ENCODE data around the gene GATA5.

GATA5 gene

GRCh38 chr20:62488470-62488869, 12.7 kb upstream of the GATA5 start:
- no peak overlapping the region for H3K4me3 ChIP-seq (ENCODE audit: low read depth, low read length)
- no peak for DNase-seq (ENCODE audit: low read depth)
- no peak for TF ChIP-seq CTCF (IDR thresholded peaks at IDR 0.05; ENCODE audit: control insufficient read depth, extremely low read depth, insufficient read depth)

GRCh38 chr20:62487561-62488354, 12.0 kb upstream of the GATA5 start:
- DNase-seq (ENCODE audit: low read depth), result no peak
- no peak overlapping the region for H3K4me3 ChIP-seq (ENCODE audit: low read depth, low read length)
- no peak for TF ChIP-seq CTCF (IDR thresholded peaks at IDR 0.05; ENCODE audit: control insufficient read depth, extremely low read depth, insufficient read depth)

- H3K4me3 ChIP-seq (ENCODE audit: low read depth, low read length), result no peak overlapping the region
- DNase-seq (ENCODE audit: low read depth), result no peak
- TF ChIP-seq CTCF (IDR thresholded peaks at IDR 0.05; ENCODE audit: control insufficient read depth, extremely low read depth, insufficient read depth), result no peak
Observed at GRCh38 chr20:62487118-62487517, 11.3 kb upstream of the GATA5 start.

DNA sequence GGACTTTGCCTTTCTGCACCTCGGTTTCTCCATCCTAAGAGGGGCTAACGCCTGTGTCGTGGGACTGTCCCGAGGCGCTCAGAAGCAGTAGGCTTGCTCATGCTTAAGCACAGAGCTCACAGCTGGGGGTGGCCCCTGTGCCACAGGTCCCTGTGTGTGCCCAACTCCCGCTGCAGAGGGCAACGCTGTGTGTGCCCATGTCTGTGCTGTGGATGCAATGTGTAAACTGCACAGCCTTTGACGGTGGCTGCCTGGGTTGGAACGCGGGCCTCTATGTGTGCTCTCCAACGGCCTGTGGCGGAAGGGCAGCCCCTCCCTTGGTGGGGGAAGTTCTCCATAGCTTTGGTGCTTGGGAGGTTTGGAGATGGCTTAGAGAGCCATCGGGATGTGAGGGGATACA, 10.7 kb upstream of the GATA5 start:
- TF ChIP-seq CTCF (IDR thresholded peaks at IDR 0.05; ENCODE audit: control insufficient read depth, extremely low read depth, insufficient read depth), result no peak
- DNase-seq (ENCODE audit: low read depth), result no peak
- no peak overlapping the region for H3K4me3 ChIP-seq (ENCODE audit: low read depth, low read length)

- TF ChIP-seq CTCF (IDR thresholded peaks at IDR 0.05; ENCODE audit: control insufficient read depth, extremely low read depth, insufficient read depth), result no peak
- DNase-seq (ENCODE audit: low read depth), result no peak
- H3K4me3 ChIP-seq (ENCODE audit: low read depth, low read length), result no peak overlapping the region
Observed at GRCh38 chr20:62485701-62486089, 9.9 kb upstream of the GATA5 start.

DNA sequence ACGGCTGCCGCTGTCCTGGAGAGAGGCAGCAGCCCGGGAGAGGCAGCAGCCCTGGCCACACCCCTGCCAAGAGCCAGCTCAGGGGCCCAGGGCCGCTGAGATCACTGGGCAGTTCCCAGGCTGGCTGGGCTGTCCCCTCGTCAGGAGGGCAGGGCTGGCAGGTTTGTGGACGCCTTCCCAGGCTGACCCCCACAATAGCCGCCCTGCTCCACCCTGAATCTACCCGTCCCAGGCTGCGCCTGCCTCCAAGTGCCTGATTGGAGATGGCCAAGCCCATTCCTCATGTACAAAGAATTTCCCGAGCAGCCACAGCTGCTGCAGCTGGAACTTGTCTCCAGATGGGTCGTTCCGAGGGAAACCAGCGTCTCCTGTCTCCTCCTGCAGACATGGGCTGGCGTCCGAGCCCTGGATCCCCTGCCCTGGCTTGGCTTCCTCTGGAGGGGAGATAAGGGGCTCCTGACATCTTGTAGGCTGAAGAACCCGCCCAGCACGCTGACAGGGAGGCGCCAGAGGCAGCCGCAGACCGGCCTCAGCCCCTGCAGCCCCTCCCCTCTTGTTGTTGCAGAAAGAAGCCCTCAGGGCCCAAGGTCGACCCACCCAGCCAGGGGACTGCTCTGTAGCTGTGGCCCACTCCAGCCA, 9.4 kb upstream of the GATA5 start:
- H3K4me3 ChIP-seq (ENCODE audit: low read depth, low read length), result no peak overlapping the region
- no peak for TF ChIP-seq CTCF (IDR thresholded peaks at IDR 0.05; ENCODE audit: control insufficient read depth, extremely low read depth, insufficient read depth)

More for the DNA sequence above, 9.4 kb upstream of the GATA5 start:
- no peak for DNase-seq (ENCODE audit: low read depth)
